Transverse colon (tissue), 4 donors: ENCODE measurements around the gene CCDC60. TPM values are rescaled to one million over a fixed set of nuclear protein-coding genes. Genes with fewer than 3 reads are reported as not detected.

Experiments used
- DNase-seq: peaks from one replicate; pipeline ENCODE4 v3.0.0-alpha.2; 2019
- H3K27ac ChIP-seq, 4 donors: fragments of 200-600 bp; sonication (generic); 2 replicates each; pipeline ENCODE4 v1.5.1; 2016 to 2018; ENCODE audit warnings: inconsistent platforms in 4 of 4
- H3K27me3 ChIP-seq: fragments of 200-600 bp; sonication (generic); 2 replicates; pipeline ENCODE4 v1.5.1; 2017; ENCODE audit warnings: inconsistent platforms
- H3K36me3 ChIP-seq, 4 donors: fragments of 200-600 bp; sonication (generic); 2 replicates each; pipeline ENCODE4 v1.5.1; 2017 to 2019; ENCODE audit warnings: inconsistent platforms in 4 of 4
- H3K4me1 ChIP-seq, 4 donors: fragments of 200-600 bp; sonication (generic); 2 replicates each; pipeline ENCODE4 v1.5.1; 2017 to 2020; ENCODE audit warnings: inconsistent platforms in 4 of 4
- H3K4me3 ChIP-seq, 4 donors: fragments of 200-600 bp; sonication (generic); 1 replicate in 1 of 4; 2 replicates in 3 of 4; pipeline versions ENCODE4 v1.5.1 to v1.6.1; 2017 to 2019; ENCODE audit warnings: inconsistent platforms in 4 of 4
- H3K9me3 ChIP-seq, 2 donors: fragments of 200-600 bp; sonication (generic); 2 replicates each; pipeline ENCODE4 v1.5.1; 2017 to 2019; ENCODE audit warnings: inconsistent platforms in 2 of 2
- EP300 ChIP-seq: sonication (generic); formaldehyde crosslinking; IDR thresholded peaks from one replicate; pipeline ENCODE4 v1.6.1; 2017; ENCODE audit warnings: antibody characterized with exemption, low read depth
- POLR2A ChIP-seq: fragments of 450-650 bp; IDR thresholded peaks from one replicate; pipeline ENCODE4 v1.6.1; 2016; ENCODE audit warnings: antibody characterized with exemption, mild to moderate bottlenecking, moderate library complexity
- POLR2AphosphoS5 ChIP-seq, 3 donors: sonication (generic); formaldehyde crosslinking; IDR thresholded peaks; one replicate each; pipeline ENCODE4 v1.6.1; 2016; ENCODE audit warnings: antibody characterized with exemption in 3 of 3
- WGBS, 2 donors: methylation state at CpG; one replicate each; pipeline ENCODE4 v1.1.5; 2018; ENCODE audit warnings: low coverage in 1 of 2; 5-methylcytosine and 5-hydroxymethylcytosine counted together
- in situ Hi-C, 4 donors: fragments of 200-750 bp; cut with MboI; loops; one replicate each; pipeline versions ENCODE4 v1.15.0 to v1.15.1; 2017; ENCODE audit warnings: low sequenced_read_pairs in 3 of 4, low pct_ligation_motif_present in 1 of 4, low pct_unique_long_range_greater_than_20kb in 1 of 4
- intact Hi-C: fragments of 100-400 bp; cut with DNase I; formaldehyde crosslinking; loops from one replicate; pipeline ENCODE4 v1.15.1; 2023; ENCODE audit warnings: low total_unique reads
- total RNA-seq, 4 donors: library from RNA; depleted of rRNA; stranded (reverse); fragments of >200 nt; gene quantifications; one replicate each; pipeline ENCODE4 v1.1.0, GENCODE V29; 2016
- TF ChIP-seq, protein P1 (sequence below), 5 experiments: fragments of 200-600 bp in 3 of 5; fragments of 450-650 bp in 2 of 5; sonication (generic) in 3 of 5; IDR thresholded peaks; 1 replicate in 2 of 5; 2 replicates in 3 of 5; pipeline ENCODE4 v1.5.1; 2016 to 2017; ENCODE audit warnings: antibody characterized with exemption in 5 of 5, inconsistent platforms in 3 of 5, mild to moderate bottlenecking in 2 of 5, moderate library complexity in 1 of 5

The CCDC60 gene
- total RNA-seq, 4 donors from 2014 or later, result 0.68 to 2.6 (median 2.4) TPM; not detected in 1

DNA sequence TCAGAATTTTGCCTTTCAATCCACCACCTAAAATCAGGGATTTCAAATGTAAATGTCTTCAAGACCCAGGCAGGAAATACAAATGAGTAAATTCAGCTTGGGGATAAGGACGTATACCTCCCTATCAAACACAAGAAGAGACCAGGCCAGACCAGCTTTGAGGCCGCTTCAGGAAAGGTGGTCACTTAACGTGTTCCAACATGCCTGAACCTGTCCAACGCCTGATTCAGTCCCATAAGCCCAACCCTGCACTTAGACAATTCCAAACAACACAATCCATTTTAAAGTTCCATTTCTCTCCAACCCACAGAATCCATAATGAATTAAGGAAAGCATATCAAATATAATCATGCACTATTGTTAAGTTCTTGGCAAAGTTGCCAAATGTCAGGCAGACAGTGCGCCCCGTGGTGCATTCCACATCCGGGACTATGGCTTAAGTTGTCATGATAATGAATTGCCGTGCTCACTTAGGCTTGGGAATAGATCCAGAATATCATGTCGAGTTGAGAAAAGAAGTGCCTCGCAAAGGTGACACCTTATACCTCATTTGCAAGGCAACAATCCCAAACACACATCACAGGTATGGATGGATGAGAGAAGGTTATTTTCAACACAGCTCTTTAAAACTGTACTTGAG, 35.5 kb downstream of the CCDC60 start:
- intact Hi-C loops, result no loop called here
- no peaks in the 10 kb centered on the region for H3K4me1 ChIP-seq
- no peak for DNase-seq

DNA sequence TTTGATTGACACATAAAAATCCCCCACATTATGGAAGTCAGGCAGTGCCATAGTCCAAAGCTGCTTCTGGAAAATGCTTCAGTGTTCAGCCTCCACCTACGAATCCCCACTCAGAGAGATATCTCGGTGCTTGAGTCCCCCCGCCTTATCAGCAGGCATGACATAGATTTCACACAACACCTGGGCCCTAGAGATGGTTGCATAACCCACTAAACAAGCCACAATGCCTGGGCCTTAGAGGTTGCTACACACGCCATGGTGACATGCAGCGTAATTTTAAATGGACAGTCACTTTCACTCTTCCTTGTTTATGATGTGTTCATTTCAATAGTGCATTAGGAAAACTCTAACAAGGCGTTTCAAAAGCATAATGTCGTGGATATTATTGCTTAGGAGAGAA, 38.0 kb downstream of the CCDC60 start:
- no peak for DNase-seq
- TF ChIP-seq POLR2A, result no peak
- no peak for TF ChIP-seq EP300
- TF ChIP-seq, protein P1, sequence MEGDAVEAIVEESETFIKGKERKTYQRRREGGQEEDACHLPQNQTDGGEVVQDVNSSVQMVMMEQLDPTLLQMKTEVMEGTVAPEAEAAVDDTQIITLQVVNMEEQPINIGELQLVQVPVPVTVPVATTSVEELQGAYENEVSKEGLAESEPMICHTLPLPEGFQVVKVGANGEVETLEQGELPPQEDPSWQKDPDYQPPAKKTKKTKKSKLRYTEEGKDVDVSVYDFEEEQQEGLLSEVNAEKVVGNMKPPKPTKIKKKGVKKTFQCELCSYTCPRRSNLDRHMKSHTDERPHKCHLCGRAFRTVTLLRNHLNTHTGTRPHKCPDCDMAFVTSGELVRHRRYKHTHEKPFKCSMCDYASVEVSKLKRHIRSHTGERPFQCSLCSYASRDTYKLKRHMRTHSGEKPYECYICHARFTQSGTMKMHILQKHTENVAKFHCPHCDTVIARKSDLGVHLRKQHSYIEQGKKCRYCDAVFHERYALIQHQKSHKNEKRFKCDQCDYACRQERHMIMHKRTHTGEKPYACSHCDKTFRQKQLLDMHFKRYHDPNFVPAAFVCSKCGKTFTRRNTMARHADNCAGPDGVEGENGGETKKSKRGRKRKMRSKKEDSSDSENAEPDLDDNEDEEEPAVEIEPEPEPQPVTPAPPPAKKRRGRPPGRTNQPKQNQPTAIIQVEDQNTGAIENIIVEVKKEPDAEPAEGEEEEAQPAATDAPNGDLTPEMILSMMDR (IDR thresholded peaks at IDR 0.05), result no peak
- TF ChIP-seq POLR2AphosphoS5 (IDR thresholded peaks at IDR 0.05), result no peak
- H3K27ac ChIP-seq, result no peak overlapping the region
- no peak overlapping the region for H3K4me3 ChIP-seq
- no peaks in the 10 kb centered on the region for H3K27me3 ChIP-seq
- intact Hi-C loops (no loop called here), in situ Hi-C loops (no loop called here)
- H3K36me3 ChIP-seq, result no peaks in the 10 kb centered on the region
- WGBS, 2 donors, result 50 to 72% methylated on average over 4 to 7 of the region's 7 CpGs
- H3K4me1 ChIP-seq, result no peaks in the 10 kb centered on the region
- H3K9me3 ChIP-seq, result no peaks in the 10 kb centered on the region

More for the DNA sequence above, 35.5 kb downstream of the CCDC60 start:
- TF ChIP-seq POLR2A (no peak), POLR2AphosphoS5 (IDR thresholded peaks at IDR 0.05) (peak in 1 of 3 donors; percentile 18)
- Histone ChIP-seq H3K9me3 (no peaks in the 10 kb centered on the region), H3K36me3 (no peaks in the 10 kb centered on the region), H3K27ac (peak overlapping the region in 3 of 4 donors; percentile 18 to 41 (median 38)), H3K4me3 (no peak overlapping the region), H3K27me3 (no peaks in the 10 kb centered on the region)
- 66 to 90% methylated on average over 2 to 10 of the region's 10 CpGs for WGBS, 2 donors
- in situ Hi-C loops, result no loop called here

DNA sequence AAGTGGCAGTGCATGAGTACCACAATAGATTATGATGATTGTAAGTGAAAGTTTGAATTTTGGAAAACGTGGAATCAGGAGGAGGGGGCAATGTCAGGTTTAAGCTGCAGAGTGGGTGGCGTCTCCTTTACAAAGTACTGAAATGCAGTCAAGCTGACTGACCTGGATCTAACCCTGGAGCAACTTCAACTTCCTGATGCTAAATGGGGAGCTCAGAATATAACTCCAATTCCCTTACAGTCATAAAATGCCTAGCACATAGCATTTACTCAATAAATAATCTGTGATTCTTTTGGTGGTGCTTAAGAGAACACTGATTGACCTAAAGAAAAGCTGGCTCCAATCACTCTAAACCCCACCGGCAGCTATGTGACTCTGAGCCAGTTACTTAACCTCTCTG, 38.5 kb downstream of the CCDC60 start:
- no peak for DNase-seq
- Histone ChIP-seq H3K4me3 (no peak overlapping the region), H3K36me3 (no peaks in the 10 kb centered on the region), H3K9me3 (no peaks in the 10 kb centered on the region), H3K27me3 (no peaks in the 10 kb centered on the region), H3K4me1 (no peaks in the 10 kb centered on the region), H3K27ac (no peak overlapping the region)
- TF ChIP-seq POLR2A, result no peak
- in situ Hi-C loops, result no loop called here
- intact Hi-C loops, result no loop called here
- 48 to 66% methylated on average over 3 of the region's 3 CpGs for WGBS, 2 donors

DNA sequence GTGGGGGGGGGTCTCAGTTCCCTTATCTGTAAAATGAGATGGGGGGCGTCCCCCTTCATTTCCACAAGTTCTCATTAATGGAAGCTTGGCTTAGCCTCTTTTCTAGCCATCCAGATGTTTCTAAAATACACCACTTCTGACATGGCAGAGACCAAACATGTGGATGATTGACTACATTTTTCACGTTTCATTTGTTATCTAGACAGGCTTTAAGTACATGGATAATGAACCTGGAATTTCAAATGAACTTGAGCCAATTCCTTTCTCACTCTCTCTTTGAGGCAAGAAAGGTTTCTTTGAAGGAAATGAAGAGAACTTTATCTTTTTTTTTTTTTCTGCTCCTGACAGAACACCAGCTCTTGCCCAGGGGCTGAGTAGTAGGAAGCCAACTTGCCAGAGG, 39.1 kb downstream of the CCDC60 start:
- 38 to 46% methylated on average over 1 to 2 of the region's 2 CpGs for WGBS, 2 donors
- intact Hi-C loops (no loop called here), in situ Hi-C loops (no loop called here)
- Histone ChIP-seq H3K4me3 (no peak overlapping the region), H3K9me3 (no peaks in the 10 kb centered on the region), H3K27me3 (no peaks in the 10 kb centered on the region), H3K4me1 (no peaks in the 10 kb centered on the region), H3K36me3 (no peaks in the 10 kb centered on the region), H3K27ac (no peak overlapping the region)
- no peak for DNase-seq
- TF ChIP-seq, protein P1 (IDR thresholded peaks at IDR 0.05), result no peak
- no peak for TF ChIP-seq POLR2A
- TF ChIP-seq EP300, result no peak
- no peak for TF ChIP-seq POLR2AphosphoS5 (IDR thresholded peaks at IDR 0.05)

DNA sequence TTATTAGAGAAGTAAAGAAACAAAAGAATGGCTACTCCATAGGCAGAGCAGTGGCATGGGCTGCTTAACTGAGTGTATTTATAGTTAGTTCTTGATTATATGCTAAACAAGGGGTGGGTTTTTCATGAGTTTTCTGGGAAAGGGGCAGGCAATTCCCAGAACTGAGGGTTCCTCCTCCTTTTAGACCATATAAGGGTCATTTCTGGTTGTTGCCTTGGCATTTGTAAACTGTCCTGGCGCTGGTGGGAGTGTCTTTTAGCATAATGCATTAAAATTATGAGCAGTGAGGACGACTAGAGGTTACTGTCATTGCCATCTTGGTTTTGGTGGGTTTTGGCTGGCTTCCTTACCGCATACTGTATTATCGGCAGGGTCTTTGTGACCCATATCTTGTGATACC, 40.1 kb downstream of the CCDC60 start:
- no peak overlapping the region for H3K27ac ChIP-seq
- H3K4me1 ChIP-seq, result no peaks in the 10 kb centered on the region
- in situ Hi-C loops, result no loop called here
- TF ChIP-seq, protein P1 (IDR thresholded peaks at IDR 0.05), result no peak
- TF ChIP-seq POLR2A (no peak), EP300 (no peak), POLR2AphosphoS5 (IDR thresholded peaks at IDR 0.05) (no peak)
- no peaks in the 10 kb centered on the region for H3K9me3 ChIP-seq
- WGBS, 2 donors, result 80% methylated on average over 4 of the region's 4 CpGs; no CpG with 5 or more reads in 1 of the 2 donors
- H3K36me3 ChIP-seq, result no peaks in the 10 kb centered on the region
- no peaks in the 10 kb centered on the region for H3K27me3 ChIP-seq
- H3K4me3 ChIP-seq, result no peak overlapping the region
- DNase-seq, result no peak
- intact Hi-C loops, result no loop called here
